Endothelial cell of hepatic sinusoid (primary cell): ENCODE measurements around the gene MIPEP.

Source experiments
- in situ Hi-C: cut with HindIII; loops from 2 replicates; pipeline ENCODE4 v1.10.0; 2017; ENCODE audit warnings: low sequenced_read_pairs

Gene MIPEP

DNA sequence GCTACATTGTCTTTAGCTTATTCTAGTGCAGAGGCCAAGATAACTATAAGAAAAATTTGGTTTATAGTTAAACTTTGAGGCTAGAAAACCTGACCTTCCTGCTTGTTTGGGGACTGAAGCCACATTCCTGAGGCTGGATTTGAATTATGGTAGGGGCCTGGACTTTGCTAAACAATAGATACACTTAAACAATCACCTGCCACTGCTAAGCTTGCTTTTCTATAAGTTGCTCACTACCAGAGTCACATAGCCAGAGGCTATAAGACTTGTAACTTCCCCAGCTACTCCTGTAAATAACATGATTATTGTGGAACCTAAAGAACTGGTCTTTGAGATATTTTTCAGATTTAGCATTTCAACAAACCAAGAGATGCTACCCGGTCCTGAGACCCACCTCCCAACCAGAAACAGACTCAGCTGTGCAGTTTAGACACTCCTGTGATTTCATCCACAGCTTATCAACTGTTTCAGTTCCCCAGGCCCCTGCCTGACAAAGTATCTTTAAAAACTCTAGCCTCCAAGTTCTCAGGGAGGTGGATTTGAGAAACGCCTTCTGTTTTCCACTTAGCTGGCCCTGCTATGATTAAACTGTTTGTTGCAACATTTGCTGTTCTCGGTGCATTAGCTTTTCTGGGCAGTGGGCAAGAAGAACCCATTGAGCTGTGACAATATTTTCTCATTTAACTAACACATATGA is 77.7 kb downstream of the MIPEP start:
- in situ Hi-C loops, result no loop called here

DNA sequence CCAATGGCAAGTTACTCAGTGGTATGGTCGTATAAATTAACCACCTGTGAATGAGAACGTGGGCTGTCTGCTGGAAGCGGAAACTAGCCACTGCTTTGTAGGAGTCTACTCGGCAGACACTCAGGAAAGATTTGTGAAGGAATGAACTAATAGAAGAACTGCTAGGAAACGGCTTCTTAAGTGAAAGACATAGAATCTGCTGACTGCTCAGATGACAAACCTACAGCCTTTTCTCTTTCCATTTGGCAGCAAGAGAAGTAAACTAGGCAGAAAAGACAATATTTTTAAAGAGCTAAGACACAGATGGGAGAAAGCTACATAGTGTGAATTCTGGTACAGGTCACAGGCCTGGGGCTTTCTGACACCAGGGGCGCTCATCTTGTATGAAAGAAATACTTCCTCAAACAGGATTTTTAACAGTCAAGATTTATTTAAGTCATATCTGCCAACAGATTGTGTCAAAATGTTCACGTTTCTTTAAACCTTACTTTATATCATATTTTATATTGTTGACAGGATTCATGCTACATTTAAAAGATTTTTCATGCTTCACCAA is 78.4 kb downstream of the MIPEP start:
- in situ Hi-C loops, result no loop called here

DNA sequence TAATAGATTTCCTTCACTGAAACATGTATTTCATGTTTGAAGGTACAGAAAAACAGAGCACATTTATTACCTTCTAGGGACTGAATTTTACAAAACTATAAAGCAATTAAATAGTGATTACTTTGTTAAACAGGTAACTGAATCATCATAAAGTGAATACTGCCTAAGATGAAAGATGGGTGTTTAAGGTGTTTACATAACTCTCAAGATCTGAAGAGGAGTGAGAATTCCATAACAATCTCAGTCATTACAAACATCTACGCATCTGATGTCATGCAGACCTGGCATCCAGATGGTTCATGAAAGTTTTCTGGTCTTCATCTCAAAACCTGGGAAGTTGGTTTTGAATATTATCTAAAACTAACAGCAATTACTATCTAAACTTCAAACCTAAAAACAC is 80.4 kb downstream of the MIPEP start:
- in situ Hi-C loops, result no loop called here

GRCh38 chr13:23806874-23807526 is 82.2 kb downstream of the MIPEP start:
- in situ Hi-C loops, result no loop called here

- in situ Hi-C loops, result no loop called here
These were observed 83.4 kb downstream of the MIPEP start for GRCh38 chr13:23805821-23806220.

- in situ Hi-C loops, result no loop called here
These were observed 84.1 kb downstream of the MIPEP start for GRCh38 chr13:23805122-23805521.

- in situ Hi-C loops, result no loop called here
These were observed 85.0 kb downstream of the MIPEP start for GRCh38 chr13:23804166-23804565.

DNA sequence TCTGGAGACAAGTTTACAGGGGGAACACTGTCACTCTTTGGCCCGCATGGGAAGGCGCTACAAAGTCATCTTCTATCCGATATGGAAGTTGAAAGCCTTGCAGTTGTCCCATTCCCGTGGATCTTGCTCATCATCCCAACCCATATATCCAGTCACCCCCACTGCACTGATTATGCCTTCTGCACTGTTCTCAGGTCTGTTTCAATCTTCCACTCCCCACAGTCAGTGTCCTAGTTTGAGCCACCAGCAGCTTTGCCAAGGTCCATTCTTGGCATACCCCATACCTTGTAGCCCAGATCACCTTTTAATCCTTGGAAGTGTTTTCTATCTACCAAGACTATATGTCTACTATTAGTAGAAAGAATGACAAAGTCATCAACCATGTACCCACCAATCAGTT is 88.1 kb downstream of the MIPEP start:
- in situ Hi-C loops, result no loop called here

DNA sequence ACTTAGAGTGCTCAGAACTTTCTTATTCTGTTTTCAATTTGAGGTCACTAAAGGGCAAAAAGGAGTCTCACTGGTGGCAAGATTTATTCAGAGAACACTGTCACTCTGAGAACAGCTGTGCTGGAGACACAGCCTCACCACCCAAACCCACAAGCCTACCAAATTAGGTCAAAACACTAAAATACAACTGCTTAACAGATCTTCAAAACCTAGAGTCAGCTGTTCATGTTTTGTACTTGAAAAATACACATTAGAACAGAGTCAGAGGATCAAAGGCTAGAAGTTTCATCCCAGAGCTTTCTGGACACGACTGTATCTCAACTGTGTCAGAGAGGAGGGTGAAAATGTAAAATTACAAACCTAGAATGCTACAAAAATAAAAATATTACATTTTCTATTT is 89.3 kb downstream of the MIPEP start:
- in situ Hi-C loops, result no loop called here

GRCh38 chr13:23797276-23797903 is 91.8 kb downstream of the MIPEP start:
- in situ Hi-C loops, result no loop called here

GRCh38 chr13:23796551-23796950 is 92.6 kb downstream of the MIPEP start:
- in situ Hi-C loops, result no loop called here

DNA sequence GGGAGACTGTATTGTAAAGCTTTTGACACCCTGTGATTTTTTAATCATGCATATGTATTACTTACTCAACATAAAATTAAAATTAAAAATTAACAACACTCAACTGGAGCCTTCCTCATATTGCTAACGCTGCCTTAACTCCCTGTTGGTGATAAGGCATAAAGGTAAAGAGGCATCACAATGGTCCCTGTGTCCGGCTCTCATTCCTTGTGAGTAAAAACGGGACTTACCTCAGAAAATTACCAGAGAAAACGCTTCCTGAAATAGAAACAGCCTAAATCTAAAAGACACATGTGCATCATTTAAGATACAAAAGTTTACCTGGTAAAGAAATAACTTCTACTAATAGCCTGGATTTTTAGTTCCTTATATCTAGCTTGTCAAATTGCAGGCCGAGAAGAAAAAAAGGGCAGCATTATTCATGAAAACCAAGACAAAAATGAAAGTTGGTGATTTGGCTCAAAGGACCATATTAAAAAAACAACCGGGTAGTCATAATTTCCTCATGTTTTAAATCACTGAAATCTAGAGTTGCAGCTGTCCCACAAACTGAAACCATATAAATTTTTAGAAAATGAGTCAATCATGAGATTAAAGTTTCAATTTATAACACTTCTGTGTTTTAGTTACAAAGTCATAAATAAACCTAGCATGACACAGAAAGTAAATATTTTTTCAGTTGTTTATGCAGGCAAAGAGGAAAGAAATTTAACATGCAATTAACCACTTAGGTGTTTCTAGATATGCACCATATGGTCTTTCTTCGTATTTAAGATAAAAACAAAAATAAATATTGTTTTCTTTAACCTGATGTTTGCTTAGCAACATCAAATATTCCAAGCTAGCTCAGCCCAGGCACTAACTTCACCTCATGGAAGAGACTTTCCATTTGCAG is 94.7 kb downstream of the MIPEP start:
- in situ Hi-C loops, result no loop called here

GRCh38 chr13:23793711-23794110 is 95.5 kb downstream of the MIPEP start:
- in situ Hi-C loops, result no loop called here

- in situ Hi-C loops, result no loop called here
These were observed 96.5 kb downstream of the MIPEP start for GRCh38 chr13:23792680-23793079.

- in situ Hi-C loops, result no loop called here
These were observed 98.5 kb downstream of the MIPEP start for GRCh38 chr13:23790577-23791170.

DNA sequence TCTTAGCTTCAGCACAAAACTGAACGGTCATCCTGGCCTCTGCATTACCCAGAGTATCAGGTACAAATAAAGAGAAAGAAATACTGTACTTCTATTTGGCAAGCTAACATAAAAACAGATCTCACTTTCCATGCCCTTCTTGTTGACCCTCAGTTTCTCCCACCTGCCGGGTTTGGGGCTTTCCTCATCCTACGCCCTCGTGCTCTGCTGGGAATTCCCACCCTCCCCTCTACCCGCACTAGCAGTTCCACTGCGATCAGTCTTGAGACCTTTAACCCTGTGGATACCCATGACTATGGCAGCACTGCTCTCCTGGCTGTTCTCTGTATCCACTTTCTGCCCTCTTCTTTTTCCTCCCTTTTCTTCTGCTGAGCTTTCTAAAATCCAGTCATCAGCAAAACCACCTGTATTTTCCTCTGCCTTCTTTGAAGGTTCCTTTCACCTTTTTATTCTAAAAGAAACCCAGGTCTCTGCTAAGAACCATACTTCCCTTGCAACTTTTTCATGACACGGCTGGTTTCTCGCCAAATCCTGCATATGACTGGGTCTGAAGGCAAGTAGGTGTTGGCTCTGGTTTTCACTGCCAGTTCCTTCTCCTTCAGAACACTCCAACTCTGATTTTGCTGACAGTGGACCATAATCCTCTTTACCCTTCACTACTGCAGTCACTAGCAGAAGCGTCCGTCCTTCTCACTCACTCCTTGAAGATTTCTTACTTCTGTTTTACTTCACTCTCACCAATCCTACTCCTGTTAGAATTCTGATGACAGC is 99.4 kb downstream of the MIPEP start:
- in situ Hi-C loops, result no loop called here

GRCh38 chr13:23788459-23788858 is 100.7 kb downstream of the MIPEP start:
- in situ Hi-C loops, result no loop called here

DNA sequence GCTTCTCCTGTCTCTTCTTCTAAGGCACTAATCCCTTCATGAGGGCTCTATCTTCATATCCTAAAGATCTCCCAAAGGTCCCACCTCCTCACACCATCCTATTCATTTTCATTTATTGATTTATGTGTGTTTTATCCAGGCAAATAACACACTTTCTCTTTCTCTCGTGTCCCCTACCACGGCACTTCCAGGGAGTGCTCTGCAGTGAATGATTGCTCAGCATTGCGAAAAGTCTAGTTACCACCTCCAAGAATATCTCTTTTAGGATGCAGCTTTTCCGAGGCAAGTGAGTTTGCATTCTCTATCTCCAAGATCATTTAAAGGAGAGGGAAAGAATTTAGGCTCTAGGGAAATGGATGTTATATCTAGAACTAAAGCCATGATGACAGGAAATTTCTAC is 101.7 kb downstream of the MIPEP start:
- in situ Hi-C loops, result no loop called here

DNA sequence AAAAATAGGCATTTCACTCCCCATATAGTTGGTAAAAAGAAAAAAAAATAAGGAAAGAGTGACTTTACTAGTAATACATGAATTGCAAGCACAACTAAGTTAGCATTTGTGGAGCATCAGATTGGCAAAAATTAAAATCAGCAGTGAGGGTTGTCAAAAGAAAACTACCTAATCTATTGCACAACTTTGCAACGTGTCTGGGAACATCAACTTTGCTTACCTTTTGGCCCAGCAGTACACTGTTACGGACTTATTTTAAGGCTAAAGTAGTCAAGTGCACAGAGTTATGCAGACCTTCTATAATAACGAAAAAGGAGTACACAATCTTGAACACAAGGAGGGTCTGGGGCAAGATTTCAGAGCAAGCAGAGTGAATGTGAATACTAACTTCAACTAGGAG is 102.6 kb downstream of the MIPEP start:
- in situ Hi-C loops, result no loop called here

DNA sequence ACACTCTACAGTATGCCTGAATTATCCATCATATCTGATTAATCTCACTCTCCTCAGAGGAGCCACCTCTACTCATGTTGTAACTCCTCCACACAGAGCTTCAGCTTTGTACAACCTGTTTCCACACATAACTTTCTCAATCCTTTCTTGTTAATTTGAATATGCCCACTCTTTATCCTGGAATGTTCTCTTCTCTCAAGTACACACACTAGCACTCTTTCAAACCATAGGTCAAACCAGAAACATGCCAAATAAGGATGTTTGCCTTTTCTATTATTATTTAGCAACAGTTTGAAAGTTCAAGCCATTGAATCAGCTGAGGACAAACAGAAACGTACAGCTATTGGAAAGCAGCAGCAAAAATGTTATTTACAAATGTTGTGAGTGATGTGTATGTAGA is 110.3 kb downstream of the MIPEP start:
- in situ Hi-C loops, result no loop called here
